Measurements from ENCODE around the gene SLC27A1. TPM values are rescaled to one million over a fixed set of nuclear protein-coding genes. Genes with fewer than 3 reads are reported as not detected.
"Not testable (repeated sequence)": the region's sequence is repeated elsewhere in the genome, so short reads cannot be mapped to it uniquely, and the experiment has no call there.

The SLC27A1 gene
- total RNA-seq, 1 donor from 2014 or later: 64.9 TPM

DNA sequence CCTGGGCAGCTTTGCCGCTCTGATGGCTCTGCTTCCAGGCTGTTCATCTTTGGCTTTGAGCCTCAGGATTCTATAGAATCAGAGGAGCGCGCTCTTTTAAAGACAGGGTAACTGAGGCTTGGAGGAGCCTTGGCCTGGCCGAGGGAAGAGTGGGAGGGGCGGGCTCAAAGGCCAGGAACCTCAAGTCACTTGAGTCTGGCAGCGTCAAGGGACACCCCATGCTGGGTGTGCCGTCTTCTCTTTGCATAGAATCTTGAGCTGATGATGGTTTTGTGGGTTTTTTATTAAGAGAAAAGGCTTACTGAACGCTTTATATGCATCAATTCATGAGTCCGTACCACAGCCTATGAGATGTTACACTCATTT, 42.2 kb downstream of the SLC27A1 start:
- intact Hi-C loops (cut with DNase I): loop anchor here (1.0 to 5.0 kb wide), 2 partner anchors 43 to 345 kb away; partner anchors contain the start of genes COLGALT1 and RPL18A

DNA sequence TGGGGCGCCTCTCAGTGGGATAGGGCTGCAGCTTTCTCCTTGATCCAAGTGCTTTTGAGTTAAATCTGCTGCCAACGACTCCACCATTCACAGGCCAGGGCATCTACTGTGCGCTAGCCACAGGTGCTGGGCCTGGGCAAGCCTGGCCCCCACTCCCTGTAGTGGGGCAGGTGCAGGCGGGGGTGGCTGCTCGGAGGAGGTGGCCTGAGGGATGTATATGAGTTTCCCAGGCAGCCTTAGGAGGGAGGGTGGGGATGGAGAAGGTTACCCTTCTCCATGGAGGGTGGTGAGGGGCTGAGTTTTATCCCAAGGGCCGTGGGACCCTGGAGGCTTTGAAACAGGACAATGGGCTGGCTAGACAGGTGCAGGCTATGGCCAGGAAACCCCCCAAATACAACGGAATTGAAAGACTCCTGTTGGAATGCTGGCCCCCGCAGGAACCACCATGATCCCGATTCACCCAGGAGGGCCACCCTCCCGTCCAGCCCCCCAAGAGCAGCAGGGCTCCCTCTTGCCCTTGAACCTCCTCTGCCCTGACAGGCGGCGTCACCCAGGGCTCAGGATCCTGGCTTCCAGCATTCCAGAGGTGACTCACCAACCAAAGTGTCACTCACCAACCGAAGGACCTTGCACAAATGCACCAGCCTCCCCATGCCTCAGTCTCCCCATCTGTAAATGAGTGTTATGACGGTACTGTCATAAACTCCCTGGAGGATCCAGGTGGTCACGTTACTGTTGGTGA, 45.3 kb downstream of the SLC27A1 start:
- TF ChIP-seq, protein P1, sequence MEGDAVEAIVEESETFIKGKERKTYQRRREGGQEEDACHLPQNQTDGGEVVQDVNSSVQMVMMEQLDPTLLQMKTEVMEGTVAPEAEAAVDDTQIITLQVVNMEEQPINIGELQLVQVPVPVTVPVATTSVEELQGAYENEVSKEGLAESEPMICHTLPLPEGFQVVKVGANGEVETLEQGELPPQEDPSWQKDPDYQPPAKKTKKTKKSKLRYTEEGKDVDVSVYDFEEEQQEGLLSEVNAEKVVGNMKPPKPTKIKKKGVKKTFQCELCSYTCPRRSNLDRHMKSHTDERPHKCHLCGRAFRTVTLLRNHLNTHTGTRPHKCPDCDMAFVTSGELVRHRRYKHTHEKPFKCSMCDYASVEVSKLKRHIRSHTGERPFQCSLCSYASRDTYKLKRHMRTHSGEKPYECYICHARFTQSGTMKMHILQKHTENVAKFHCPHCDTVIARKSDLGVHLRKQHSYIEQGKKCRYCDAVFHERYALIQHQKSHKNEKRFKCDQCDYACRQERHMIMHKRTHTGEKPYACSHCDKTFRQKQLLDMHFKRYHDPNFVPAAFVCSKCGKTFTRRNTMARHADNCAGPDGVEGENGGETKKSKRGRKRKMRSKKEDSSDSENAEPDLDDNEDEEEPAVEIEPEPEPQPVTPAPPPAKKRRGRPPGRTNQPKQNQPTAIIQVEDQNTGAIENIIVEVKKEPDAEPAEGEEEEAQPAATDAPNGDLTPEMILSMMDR (IDR thresholded peaks at IDR 0.05): no peak
- intact Hi-C loops (cut with DNase I): no loop called here
- H3K4me3 ChIP-seq: no peak overlapping the region
- H3K9me3 ChIP-seq: peaks cover 8 to 13% of the 10 kb centered on the region in 2 donors
- no peaks in the 10 kb centered on the region for H3K27me3 ChIP-seq
- peaks cover 0 to 7% of the 10 kb centered on the region in 2 donors for H3K4me1 ChIP-seq
- H3K27ac ChIP-seq: no peak overlapping the region
- peaks cover 24 to 35% of the 10 kb centered on the region in 2 donors for H3K36me3 ChIP-seq
- no peak for DNase-seq (ENCODE audit: low spot score in 2 of 2)

More for the DNA sequence above, 42.2 kb downstream of the SLC27A1 start:
- Histone ChIP-seq H3K4me3 (peak overlapping the region; percentile 85 to 97), H3K27me3 (no peaks in the 10 kb centered on the region), H3K4me1 (peaks cover 5 to 14% of the 10 kb centered on the region in 2 donors), H3K27ac (peak overlapping the region; percentile 92 to 97), H3K36me3 (peaks cover 12 to 18% of the 10 kb centered on the region in 2 donors), H3K9me3 (peaks cover 1 to 2% of the 10 kb centered on the region in 2 donors)
- DNase-seq (ENCODE audit: low spot score in 2 of 2): no peak
- TF ChIP-seq, protein P1 (IDR thresholded peaks at IDR 0.05): no peak

DNA sequence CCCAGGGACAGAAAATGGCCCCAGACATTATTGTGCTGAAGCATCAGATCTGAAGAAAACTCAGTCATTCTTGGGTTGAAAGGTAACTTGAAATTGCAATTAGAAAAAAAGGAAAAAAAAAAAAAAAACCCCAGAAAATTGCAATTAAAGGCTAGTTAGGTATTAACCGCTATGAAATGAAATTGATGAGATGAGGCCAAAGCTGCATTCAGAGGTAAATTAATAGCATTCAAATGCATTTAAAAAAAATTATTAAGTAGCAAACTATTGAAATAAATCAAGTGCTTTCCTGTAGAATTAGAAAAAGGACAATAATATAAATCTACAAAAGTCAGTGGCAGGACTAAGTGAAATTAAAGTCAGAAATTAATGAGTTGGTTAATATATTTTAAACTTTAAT, 47.6 kb downstream of the SLC27A1 start:
- intact Hi-C loops (cut with DNase I): no loop called here
- Histone ChIP-seq H3K27me3 (no peaks in the 10 kb centered on the region), H3K4me3 (no peak overlapping the region), H3K27ac (no peak overlapping the region), H3K9me3 (peaks cover 8 to 13% of the 10 kb centered on the region in 2 donors), H3K36me3 (peaks cover 34 to 42% of the 10 kb centered on the region in 2 donors), H3K4me1 (no peaks in the 10 kb centered on the region)
- TF ChIP-seq, protein P1 (IDR thresholded peaks at IDR 0.05): no peak
- DNase-seq (ENCODE audit: low spot score in 2 of 2): no peak

DNA sequence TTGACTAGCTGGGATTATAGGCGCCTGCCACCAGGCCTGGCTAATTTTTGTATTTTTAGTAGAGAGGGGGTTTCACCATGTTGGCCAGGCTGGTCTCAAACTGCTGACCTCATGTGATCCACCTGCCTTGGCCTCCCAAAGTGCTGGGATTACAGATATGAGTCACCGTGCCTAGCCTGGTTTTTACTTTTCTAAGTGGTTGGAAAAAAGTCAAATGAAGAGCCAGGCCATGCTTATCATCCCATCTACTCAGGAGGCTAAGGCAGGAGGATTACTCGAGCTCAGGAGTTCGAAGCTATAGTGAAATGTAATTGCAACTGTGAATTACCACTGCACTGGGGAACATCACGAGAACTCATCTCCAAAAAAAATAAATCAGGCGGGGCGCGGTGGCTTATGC, 48.3 kb downstream of the SLC27A1 start:
- intact Hi-C loops (cut with DNase I); H3K27ac ChIP-seq; DNase-seq (ENCODE audit: low spot score in 2 of 2); H3K27me3 ChIP-seq; H3K4me1 ChIP-seq; H3K4me3 ChIP-seq: not testable (repeated sequence)
- peaks cover 34 to 42% of the 10 kb centered on the region in 2 donors for H3K36me3 ChIP-seq
- peaks cover 8 to 13% of the 10 kb centered on the region in 2 donors for H3K9me3 ChIP-seq

DNA sequence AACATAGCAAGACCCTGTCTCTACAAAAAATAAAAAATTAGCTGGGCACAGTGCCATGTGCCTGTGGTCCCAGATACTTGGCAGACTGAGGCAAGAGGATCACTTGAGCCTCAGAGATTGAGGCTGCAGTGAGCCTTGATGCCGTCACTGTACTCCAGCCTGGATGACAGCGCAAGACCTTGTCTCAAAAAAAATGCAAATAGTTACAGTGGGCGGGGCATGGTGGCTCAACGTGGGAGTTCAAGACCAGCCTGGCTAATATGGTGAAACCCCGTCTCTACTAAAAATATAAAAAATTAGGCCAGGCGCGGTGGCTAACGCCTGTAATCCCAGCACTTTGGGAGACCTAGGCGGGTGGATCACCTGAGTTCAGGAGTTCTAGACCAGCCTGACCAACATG, 49.6 kb downstream of the SLC27A1 start:
- no peak overlapping the region for H3K4me3 ChIP-seq
- DNase-seq (ENCODE audit: low spot score in 2 of 2): no peak
- TF ChIP-seq, protein P1 (IDR thresholded peaks at IDR 0.05): no peak
- H3K9me3 ChIP-seq: peaks cover 8 to 13% of the 10 kb centered on the region in 2 donors
- H3K27me3 ChIP-seq: no peaks in the 10 kb centered on the region
- intact Hi-C loops (cut with DNase I): no loop called here
- H3K36me3 ChIP-seq: peaks cover 34 to 42% of the 10 kb centered on the region in 2 donors
- H3K27ac ChIP-seq: no peak overlapping the region
- H3K4me1 ChIP-seq: no peaks in the 10 kb centered on the region

DNA sequence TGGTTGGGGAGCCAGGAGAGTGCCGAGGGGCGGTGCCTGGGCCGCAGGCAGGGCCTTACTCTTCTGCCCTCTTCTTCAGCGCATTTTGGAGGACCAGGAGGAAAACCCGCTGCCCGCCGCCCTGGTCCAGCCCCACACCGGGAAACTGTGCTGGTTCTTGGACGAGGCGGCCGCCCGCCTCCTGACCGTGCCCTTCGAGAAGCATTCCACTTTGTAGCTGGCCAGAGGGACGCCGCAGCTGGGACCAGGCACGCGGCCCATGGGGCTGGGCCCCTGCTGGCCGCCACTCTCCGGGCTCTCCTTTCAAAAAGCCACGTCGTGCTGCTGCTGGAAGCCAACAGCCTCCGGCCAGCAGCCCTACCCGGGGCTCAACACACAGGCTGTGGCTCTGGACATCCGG, 50.5 kb downstream of the SLC27A1 start:
- DNase-seq (ENCODE audit: low spot score in 2 of 2): no peak
- H3K9me3 ChIP-seq: peaks cover 8 to 13% of the 10 kb centered on the region in 2 donors
- H3K4me1 ChIP-seq: no peaks in the 10 kb centered on the region
- no peak overlapping the region for H3K4me3 ChIP-seq
- intact Hi-C loops (cut with DNase I): no loop called here
- TF ChIP-seq, protein P1 (IDR thresholded peaks at IDR 0.05): no peak
- H3K27ac ChIP-seq: no peak overlapping the region
- H3K27me3 ChIP-seq: no peaks in the 10 kb centered on the region
- H3K36me3 ChIP-seq: peaks cover 34 to 41% of the 10 kb centered on the region in 2 donors

Measured in ascending aorta (tissue), 2 donors.